Bronchial epithelial cell (primary cell): ENCODE measurements around the gene RHOB. TPM values are rescaled to one million over a fixed set of nuclear protein-coding genes. Genes with fewer than 3 reads are reported as not detected.
"Not testable (repeated sequence)": the region's sequence is repeated elsewhere in the genome, so short reads cannot be mapped to it uniquely, and the experiment has no call there.

Experiments used
- DNase-seq: peaks from one replicate; pipeline ENCODE4 v3.0.0-alpha.2; 2010; ENCODE audit warnings: low read depth
- FAIRE-seq: peaks from 2 replicates; lab custom pipeline; 2011; peaks lifted over from hg19 to GRCh38; lab: Jason Lieb, UNC
- H3K27me3 ChIP-seq: 2 replicates; pipeline ENCODE4 v1.5.1; 2011; ENCODE audit warnings: low read length; ENCODE audit not compliant: control insufficient read depth, insufficient read depth
- H3K36me3 ChIP-seq: 2 replicates; pipeline ENCODE4 v1.5.1; 2011; ENCODE audit warnings: low read length; ENCODE audit not compliant: control insufficient read depth, insufficient read depth
- H3K4me3 ChIP-seq: 2 replicates; pipeline ENCODE4 v1.5.1; 2011; ENCODE audit warnings: mild to moderate bottlenecking, low read depth, low read length, control low read depth
- total RNA-seq: library from RNA; depleted of rRNA; stranded (reverse); fragments of >200 nt; gene quantifications from 2 replicates; pipeline ENCODE4 v1.2.1, GENCODE V29; 2014
- TF ChIP-seq, protein P1 (sequence below): IDR thresholded peaks from 2 replicates; pipeline ENCODE4 v1.5.1; 2011; ENCODE audit warnings: mild to moderate bottlenecking, moderate library complexity, low read length, control low read depth, inconsistent platforms; ENCODE audit not compliant: insufficient read depth, severe bottlenecking

The RHOB gene
- total RNA-seq, 1 donor from 2014 or later: 51.9 TPM

DNA sequence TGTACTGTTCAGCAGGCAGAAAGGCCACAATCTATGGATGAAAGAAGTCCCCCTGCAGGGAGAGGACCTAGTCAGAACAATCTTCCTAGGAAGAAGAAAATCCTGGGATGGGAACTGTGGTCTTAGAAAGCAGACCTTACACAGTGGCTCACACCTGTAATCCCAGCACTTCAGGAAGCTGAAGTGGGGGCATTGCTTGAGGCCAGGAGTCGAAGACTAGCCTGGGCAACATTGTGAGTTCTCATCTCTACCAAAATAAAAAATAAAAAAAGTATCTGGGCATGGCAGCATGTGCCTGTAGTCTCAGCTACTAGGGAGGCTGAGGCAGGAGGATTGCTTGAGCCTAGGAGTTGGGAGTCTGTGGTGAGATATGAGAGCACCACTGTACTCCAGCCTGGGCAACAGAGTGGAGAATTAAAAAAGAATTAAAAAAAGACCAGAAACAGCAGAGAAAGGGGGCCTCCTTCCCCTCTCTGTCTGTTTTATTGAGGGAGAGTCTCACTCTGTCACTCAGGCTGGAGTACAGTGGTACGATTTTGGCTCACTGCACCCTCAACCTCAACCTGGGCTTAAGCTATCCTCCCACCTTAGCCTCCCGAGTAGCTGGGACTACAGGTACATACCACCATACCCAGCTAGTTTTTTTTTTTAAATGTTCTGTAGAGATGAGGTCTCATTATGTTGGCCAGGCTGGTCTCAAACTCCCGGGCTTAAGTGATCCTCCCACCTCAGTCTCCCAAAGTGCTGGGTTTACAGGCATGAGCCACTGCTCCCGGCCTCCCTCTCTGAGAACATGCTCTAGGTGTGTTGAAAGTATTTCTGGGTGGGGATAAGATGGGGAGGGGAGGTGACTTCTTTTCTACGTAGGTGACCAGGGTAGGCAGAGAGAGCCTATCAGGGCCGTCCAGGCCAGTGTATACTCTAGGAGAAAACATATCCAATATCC is 7.4 kb downstream of the RHOB start:
- Histone ChIP-seq H3K27me3 (no peaks in the 10 kb centered on the region), H3K36me3 (no peaks in the 10 kb centered on the region), H3K4me3 (no peak overlapping the region)
- TF ChIP-seq, protein P1, sequence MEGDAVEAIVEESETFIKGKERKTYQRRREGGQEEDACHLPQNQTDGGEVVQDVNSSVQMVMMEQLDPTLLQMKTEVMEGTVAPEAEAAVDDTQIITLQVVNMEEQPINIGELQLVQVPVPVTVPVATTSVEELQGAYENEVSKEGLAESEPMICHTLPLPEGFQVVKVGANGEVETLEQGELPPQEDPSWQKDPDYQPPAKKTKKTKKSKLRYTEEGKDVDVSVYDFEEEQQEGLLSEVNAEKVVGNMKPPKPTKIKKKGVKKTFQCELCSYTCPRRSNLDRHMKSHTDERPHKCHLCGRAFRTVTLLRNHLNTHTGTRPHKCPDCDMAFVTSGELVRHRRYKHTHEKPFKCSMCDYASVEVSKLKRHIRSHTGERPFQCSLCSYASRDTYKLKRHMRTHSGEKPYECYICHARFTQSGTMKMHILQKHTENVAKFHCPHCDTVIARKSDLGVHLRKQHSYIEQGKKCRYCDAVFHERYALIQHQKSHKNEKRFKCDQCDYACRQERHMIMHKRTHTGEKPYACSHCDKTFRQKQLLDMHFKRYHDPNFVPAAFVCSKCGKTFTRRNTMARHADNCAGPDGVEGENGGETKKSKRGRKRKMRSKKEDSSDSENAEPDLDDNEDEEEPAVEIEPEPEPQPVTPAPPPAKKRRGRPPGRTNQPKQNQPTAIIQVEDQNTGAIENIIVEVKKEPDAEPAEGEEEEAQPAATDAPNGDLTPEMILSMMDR: no peak
- DNase-seq: no peak
- FAIRE-seq: no peak

DNA sequence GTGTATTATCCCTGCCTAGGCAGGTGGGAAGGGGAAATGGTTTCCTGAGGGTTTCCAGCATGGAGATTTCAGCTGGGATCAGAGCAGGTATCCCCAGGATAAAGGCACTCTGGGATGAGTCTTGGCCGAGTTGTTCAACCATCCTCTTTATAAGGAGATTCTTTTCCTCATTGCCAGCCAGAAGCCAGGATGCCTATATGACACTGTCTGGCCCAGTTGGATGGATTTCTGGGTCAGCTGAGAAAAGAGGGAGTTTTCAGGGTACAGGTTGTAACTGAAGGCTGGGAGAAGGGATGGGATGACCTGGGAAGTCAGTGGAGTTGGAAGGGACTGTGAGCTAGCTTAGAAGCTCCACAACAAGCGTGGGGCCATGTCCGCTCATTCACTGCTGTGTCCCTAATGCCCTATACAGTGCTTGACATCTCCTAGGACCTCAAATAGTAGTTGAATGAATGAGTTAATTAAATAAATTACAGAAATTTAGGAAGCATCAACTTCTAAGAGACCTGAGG is 8.3 kb downstream of the RHOB start:
- Histone ChIP-seq H3K4me3 (no peak overlapping the region), H3K27me3 (no peaks in the 10 kb centered on the region), H3K36me3 (no peaks in the 10 kb centered on the region)
- TF ChIP-seq, protein P1: no peak
- FAIRE-seq (no peak), DNase-seq (no peak)

DNA sequence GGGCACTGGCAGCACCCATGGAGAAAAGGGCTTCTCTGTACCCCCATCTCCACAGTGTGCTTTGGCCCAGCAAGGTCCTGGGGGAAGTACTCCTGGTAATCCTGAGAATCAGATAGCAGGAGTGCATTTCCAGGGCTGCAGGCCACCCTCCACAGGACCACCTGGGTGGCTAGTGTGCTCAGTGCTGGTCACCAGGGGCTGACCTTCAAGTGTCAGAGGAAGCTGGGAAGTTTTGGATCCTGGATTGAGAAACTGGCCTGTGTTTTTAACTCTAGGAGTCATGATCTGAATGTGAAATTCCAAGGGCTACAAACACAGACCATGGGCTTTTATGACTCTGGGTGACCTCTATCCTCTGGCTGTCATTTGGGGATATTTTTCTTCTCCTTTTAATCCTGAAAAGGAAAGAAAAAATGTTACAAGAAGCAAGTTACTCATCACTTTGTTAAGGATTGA is 9.3 kb downstream of the RHOB start:
- TF ChIP-seq, protein P1: no peak
- DNase-seq (no peak), FAIRE-seq (no peak)
- no peaks in the 10 kb centered on the region for H3K27me3 ChIP-seq
- H3K4me3 ChIP-seq: no peak overlapping the region
- H3K36me3 ChIP-seq: no peaks in the 10 kb centered on the region

DNA sequence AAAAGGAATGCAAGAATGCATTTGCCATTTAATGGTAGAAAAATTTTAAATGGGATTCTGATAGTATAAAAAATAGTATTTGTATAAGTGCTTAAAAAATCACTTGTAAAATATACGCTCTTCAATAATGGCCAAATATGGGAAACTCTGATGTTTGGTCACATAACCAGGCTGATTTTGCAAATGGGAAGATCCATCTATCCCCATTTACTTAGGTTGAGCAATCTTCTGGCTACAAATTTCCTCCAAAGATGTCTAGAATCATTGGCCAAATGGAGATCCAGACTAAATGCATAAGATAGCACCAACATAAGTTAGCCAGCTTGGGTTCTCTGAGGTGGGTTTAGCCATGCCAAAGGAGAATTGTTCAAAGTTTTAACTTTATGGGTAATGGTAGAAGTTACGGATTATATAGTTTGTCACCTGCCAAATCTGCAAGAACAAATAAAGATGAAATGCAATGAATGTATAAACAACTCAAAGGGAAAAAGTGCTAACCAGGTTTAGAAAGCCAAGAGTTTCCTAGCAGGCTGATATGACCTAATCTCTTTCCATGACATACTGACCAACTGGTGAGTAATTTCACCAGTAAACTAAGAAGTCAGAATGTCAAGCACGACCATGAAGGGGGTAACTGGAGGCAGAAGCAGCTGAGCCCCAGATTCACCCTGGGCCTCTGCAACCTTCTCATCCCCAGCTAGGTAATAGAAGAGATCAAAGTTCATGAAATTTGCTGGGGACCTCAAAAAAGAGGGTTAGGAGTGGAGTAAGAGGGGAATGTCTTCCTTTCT is 10.0 kb downstream of the RHOB start:
- DNase-seq: no peak
- TF ChIP-seq, protein P1: no peak
- Histone ChIP-seq H3K4me3 (no peak overlapping the region), H3K27me3 (no peaks in the 10 kb centered on the region), H3K36me3 (no peaks in the 10 kb centered on the region)
- no peak for FAIRE-seq

DNA sequence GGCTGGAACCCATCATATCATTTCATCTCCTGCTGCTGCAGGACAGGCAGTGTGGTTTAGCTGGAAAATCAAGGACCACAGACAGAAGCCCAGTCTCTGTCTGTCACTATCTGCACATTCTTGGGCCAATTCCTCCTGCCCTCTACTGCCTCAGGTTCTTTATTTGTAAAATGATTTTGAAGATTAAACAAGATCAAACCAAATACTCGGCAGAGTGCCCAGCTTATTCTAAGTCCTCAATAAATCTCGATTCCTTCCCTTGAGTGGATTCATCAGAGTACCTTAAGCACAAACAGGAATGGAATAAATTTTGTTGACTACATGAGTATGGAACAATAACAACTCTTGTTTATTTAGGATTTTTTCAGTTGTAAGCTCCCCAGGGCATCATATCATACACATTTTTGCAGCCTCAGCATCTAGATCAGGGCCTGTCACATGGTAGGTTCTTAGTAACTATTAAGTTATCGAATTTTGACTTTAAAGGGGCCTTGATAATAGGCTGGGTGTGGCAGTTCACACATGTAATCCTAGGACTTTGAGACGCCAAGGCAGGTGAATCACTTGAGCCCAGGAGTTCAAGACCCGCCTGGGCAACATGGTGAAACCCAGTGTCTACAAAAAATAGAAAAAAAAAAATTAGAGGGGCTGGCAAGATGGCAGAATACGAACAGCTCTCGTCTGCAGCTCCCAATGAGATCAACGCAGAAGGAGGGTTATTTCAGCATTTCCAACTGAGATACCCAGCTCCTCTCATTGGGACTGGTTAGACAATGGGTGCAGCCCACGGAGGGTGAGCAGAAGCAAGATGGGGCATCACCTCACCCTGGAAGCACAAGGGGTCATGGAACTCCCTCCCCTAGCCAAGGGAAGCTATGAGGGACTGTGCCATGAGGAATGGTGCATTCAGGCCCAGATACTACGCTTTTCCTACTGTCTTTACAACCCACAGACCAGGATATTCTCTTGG is 11.1 kb downstream of the RHOB start:
- TF ChIP-seq, protein P1: no peak
- Histone ChIP-seq H3K36me3 (no peaks in the 10 kb centered on the region), H3K4me3 (no peak overlapping the region), H3K27me3 (no peaks in the 10 kb centered on the region)
- FAIRE-seq: no peak
- DNase-seq: no peak

DNA sequence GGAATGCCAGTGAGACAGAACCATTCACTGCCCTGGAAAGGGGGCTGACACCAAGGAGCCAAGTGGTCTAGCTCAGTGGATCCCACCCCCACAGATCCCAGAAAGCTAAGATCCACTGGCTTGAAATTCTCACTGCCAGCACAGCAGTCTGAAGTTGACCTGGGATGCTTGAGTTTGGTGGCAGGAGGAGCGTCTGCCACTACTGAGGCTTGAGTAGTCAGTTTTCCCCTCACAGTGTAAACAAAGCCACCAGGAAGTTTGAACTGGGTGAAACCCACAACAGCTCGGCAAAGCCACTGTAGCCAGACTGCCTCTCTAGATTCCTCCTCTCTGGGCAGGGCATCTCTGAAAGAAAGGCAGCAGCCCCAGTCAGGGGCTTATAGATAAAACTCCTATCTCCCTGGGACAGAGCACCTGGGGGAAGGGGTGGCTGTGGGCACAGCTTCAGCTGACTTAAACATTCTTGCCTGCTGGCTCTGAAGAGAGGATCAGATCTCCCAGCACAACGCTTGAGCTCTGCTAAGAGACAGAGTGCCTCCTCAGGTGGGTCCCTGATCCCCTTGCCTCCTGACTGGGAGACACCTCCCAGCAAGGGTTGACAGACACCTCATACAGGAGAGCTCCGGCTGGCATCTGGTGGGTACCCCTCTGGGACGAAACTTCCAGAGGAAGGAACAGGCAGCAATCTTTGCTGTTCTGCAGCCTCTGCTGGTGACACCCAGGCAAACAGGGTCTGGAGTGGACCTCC is 12.0 kb downstream of the RHOB start:
- H3K36me3 ChIP-seq, H3K27me3 ChIP-seq, FAIRE-seq, DNase-seq, H3K4me3 ChIP-seq: not testable (repeated sequence)
